ENCODE results near the gene ECE1. TPM values are rescaled to one million over a fixed set of nuclear protein-coding genes. Genes with fewer than 3 reads are reported as not detected.
A peak's percentile ranks its signal among the peaks of the same experiment; 100 is the strongest.

ECE1 gene
- total and polyA plus RNA-seq, 2 of the 13 experiments (the other 11 are each of a cell fraction or from before 2014, with no cell fraction given) = 13.5 to 21.2 TPM

- TF ChIP-seq ZNF569 (CRISPR knock-in tag; IDR thresholded peaks at IDR 0.05; ENCODE audit: borderline replicate concordance) (no peak), EZH2 (conservative IDR thresholded peaks at IDR 0.05; ENCODE audit: low read depth, low read length) (no peak), TBL1XR1 (IDR thresholded peaks at IDR 0.05; ENCODE audit: borderline replicate concordance, low read length, partially characterized antibody) (no peak), ZNF687 (CRISPR knock-in tag; IDR thresholded peaks at IDR 0.05) (no peak), FOXK2 (IDR thresholded peaks at IDR 0.05) (peak; percentile 73; the same call in 1 of the 2 replicates), ONECUT2 (CRISPR knock-in tag; IDR thresholded peaks at IDR 0.05) (peak; percentile 91), PLSCR1 (CRISPR knock-in tag; IDR thresholded peaks at IDR 0.05; ENCODE audit: borderline replicate concordance) (no peak), TGIF2 (CRISPR knock-in tag; IDR thresholded peaks at IDR 0.05) (peak; percentile 85), MYPOP (CRISPR knock-in tag; IDR thresholded peaks at IDR 0.05) (no peak), ZNF503 (CRISPR knock-in tag; IDR thresholded peaks at IDR 0.05) (peak; percentile 49; the same call in 1 of the 2 replicates), PLRG1 (conservative IDR thresholded peaks at IDR 0.05) (no peak), ZNF777 (CRISPR knock-in tag; IDR thresholded peaks at IDR 0.05) (peak; percentile 50; the same call in 1 of the 2 replicates), ZNF138 (CRISPR knock-in tag; IDR thresholded peaks at IDR 0.05; ENCODE audit: low read depth) (no peak), ZNF629 (CRISPR knock-in tag; conservative IDR thresholded peaks at IDR 0.05) (no peak), GATAD2A (CRISPR knock-in tag; IDR thresholded peaks at IDR 0.05) (peak; percentile 97)
- TF ChIP-seq, protein P1, sequence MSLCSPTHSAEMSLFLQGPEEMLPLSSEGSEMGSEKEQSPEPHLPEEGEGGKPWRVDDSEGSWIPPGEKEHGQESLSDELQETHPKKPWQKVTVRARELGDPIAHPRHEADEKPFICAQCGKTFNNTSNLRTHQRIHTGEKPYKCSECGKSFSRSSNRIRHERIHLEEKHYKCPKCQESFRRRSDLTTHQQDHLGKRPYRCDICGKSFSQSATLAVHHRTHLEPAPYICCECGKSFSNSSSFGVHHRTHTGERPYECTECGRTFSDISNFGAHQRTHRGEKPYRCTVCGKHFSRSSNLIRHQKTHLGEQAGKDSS (CRISPR knock-in tag; IDR thresholded peaks at IDR 0.05; ENCODE audit: borderline replicate concordance, low read depth) = no peak
- TF ChIP-seq, protein P2, sequence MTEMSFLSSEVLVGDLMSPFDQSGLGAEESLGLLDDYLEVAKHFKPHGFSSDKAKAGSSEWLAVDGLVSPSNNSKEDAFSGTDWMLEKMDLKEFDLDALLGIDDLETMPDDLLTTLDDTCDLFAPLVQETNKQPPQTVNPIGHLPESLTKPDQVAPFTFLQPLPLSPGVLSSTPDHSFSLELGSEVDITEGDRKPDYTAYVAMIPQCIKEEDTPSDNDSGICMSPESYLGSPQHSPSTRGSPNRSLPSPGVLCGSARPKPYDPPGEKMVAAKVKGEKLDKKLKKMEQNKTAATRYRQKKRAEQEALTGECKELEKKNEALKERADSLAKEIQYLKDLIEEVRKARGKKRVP (CRISPR knock-in tag; IDR thresholded peaks at IDR 0.05) = peak in 1 of 2 experiments; percentile 49; a peak in 1 of 4 replicates
- TF ChIP-seq, protein P3, sequence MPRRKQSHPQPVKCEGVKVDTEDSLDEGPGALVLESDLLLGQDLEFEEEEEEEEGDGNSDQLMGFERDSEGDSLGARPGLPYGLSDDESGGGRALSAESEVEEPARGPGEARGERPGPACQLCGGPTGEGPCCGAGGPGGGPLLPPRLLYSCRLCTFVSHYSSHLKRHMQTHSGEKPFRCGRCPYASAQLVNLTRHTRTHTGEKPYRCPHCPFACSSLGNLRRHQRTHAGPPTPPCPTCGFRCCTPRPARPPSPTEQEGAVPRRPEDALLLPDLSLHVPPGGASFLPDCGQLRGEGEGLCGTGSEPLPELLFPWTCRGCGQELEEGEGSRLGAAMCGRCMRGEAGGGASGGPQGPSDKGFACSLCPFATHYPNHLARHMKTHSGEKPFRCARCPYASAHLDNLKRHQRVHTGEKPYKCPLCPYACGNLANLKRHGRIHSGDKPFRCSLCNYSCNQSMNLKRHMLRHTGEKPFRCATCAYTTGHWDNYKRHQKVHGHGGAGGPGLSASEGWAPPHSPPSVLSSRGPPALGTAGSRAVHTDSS (CRISPR knock-in tag; conservative IDR thresholded peaks at IDR 0.05) = no peak
Observed at GRCh38 chr1:21251773-21252471, 38.3 kb downstream of the ECE1 start (continued).

All from HepG2 (cell line).